Spleen (tissue), 7 donors: Measurements from ENCODE around the gene KCNQ5.

Source experiments
- CTCF ChIP-seq, 11 experiments: fragments of 200-600 bp in 7 of 11; fragments of 450-650 bp in 4 of 11; sonication (generic) in 4 of 11; IDR thresholded peaks in 8 of 11; conservative IDR thresholded peaks in 3 of 11; 1 replicate in 7 of 11; 2 replicates in 4 of 11; pipeline versions ENCODE4 v1.4.0 to v1.8.0; 2016 to 2021; ENCODE audit warnings: antibody characterized with exemption in 11 of 11, inconsistent platforms in 4 of 11, mild to moderate bottlenecking in 1 of 11
- POLR2A ChIP-seq, 3 donors: fragments of 450-650 bp; IDR thresholded peaks; one replicate each; pipeline ENCODE4 v1.5.1; 2017; ENCODE audit warnings: antibody characterized with exemption in 3 of 3, mild to moderate bottlenecking in 1 of 3
- POLR2AphosphoS5 ChIP-seq, 3 donors: sonication (generic); formaldehyde crosslinking; IDR thresholded peaks; one replicate each; pipeline ENCODE4 v1.5.1; 2017; ENCODE audit warnings: antibody characterized with exemption in 3 of 3
- donor health status: DM: no; HTN: no; CAD: no; lungs with moderate emphysema.
- donor health status: DM: no; HTN: no; CAD: no.
- donor health status: DM: no; HTN: no; CAD: no.

GRCh38 chr6:72850040-72850439 is 228.2 kb downstream of the KCNQ5 start:
- TF ChIP-seq POLR2A (IDR thresholded peaks at IDR 0.05) (no peak), CTCF (IDR thresholded peaks at IDR 0.05 in 8 of 11, conservative IDR thresholded peaks at IDR 0.05 in 3 of 11) (no peak), POLR2AphosphoS5 (IDR thresholded peaks at IDR 0.05) (no peak)
